HEK293T (cell line): ENCODE measurements around the gene LRIT1.

Experiments
- CTCF ChIA-PET: fragments of 350-600 bp; formaldehyde crosslinking; extraction: SDS; loops from one replicate; lab custom pipeline; 2021; ENCODE audit warnings: antibody characterized with exemption, inconsistent platforms; lab: Yijun Ruan, JAX
- POLR2A ChIA-PET: fragments of 350-600 bp; formaldehyde crosslinking; extraction: SDS; loops from one replicate; lab custom pipeline; 2020; ENCODE audit warnings: antibody characterized with exemption, inconsistent platforms; lab: Yijun Ruan, JAX
- DNase-seq: peaks from one replicate; pipeline ENCODE4 v3.0.0; 2012; ENCODE audit warnings: mixed read lengths; ENCODE audit errors: extremely low spot score
- ARNT ChIP-seq: fragments of 450-650 bp; IDR thresholded peaks from 2 replicates; pipeline ENCODE4 v1.6.1; 2017; ENCODE audit warnings: mild to moderate bottlenecking
- BHLHE40 ChIP-seq: fragments of 450-650 bp; IDR thresholded peaks from 2 replicates; pipeline ENCODE4 v1.6.1; 2016; ENCODE audit warnings: mild to moderate bottlenecking, moderate library complexity, borderline replicate concordance
- CTBP1 ChIP-seq: fragments of 450-650 bp; IDR thresholded peaks from 2 replicates; pipeline ENCODE4 v1.6.1; 2016; ENCODE audit warnings: borderline replicate concordance
- ELF4 ChIP-seq: fragments of 450-650 bp; IDR thresholded peaks from 2 replicates; pipeline ENCODE4 v1.6.1; 2017; ENCODE audit warnings: antibody characterized with exemption
- FOXA1 ChIP-seq: fragments of 450-650 bp; IDR thresholded peaks from 2 replicates; pipeline ENCODE4 v1.6.1; 2016; ENCODE audit warnings: mild to moderate bottlenecking
- FOXK2 ChIP-seq: fragments of 450-650 bp; IDR thresholded peaks from 2 replicates; pipeline ENCODE4 v1.6.1; 2016; ENCODE audit warnings: mild to moderate bottlenecking
- FOXM1 ChIP-seq: fragments of 450-650 bp; IDR thresholded peaks from 2 replicates; pipeline ENCODE4 v1.6.1; 2017; ENCODE audit warnings: mild to moderate bottlenecking, borderline replicate concordance
- HDGF ChIP-seq: fragments of 450-650 bp; IDR thresholded peaks from 2 replicates; pipeline ENCODE4 v1.6.1; 2017; ENCODE audit warnings: antibody characterized with exemption, borderline replicate concordance
- L3MBTL2 ChIP-seq: fragments of 450-650 bp; conservative IDR thresholded peaks from 2 replicates; pipeline ENCODE4 v1.6.1; 2016; ENCODE audit warnings: mild to moderate bottlenecking
- LEF1 ChIP-seq: fragments of 450-650 bp; IDR thresholded peaks from 2 replicates; pipeline ENCODE4 v1.6.1; 2017; ENCODE audit warnings: mild to moderate bottlenecking, borderline replicate concordance
- NFRKB ChIP-seq: fragments of 450-650 bp; IDR thresholded peaks from 2 replicates; pipeline ENCODE4 v1.6.1; 2016; ENCODE audit warnings: mild to moderate bottlenecking, moderate library complexity
- SP1 ChIP-seq: fragments of 450-650 bp; IDR thresholded peaks from 2 replicates; pipeline ENCODE4 v1.6.1; 2017
- SUZ12 ChIP-seq: fragments of 450-650 bp; IDR thresholded peaks from 2 replicates; pipeline ENCODE4 v1.6.1; 2016; ENCODE audit warnings: mild to moderate bottlenecking
- TARDBP ChIP-seq: fragments of 450-650 bp; IDR thresholded peaks from 2 replicates; pipeline ENCODE4 v1.6.1; 2016
- ZNF384 ChIP-seq: fragments of 450-650 bp; IDR thresholded peaks from 2 replicates; pipeline ENCODE4 v1.6.1; 2016
- TF ChIP-seq, protein P1 (sequence below): fragments of 450-650 bp; IDR thresholded peaks from 2 replicates; pipeline ENCODE4 v1.6.1; 2016

Gene LRIT1

DNA sequence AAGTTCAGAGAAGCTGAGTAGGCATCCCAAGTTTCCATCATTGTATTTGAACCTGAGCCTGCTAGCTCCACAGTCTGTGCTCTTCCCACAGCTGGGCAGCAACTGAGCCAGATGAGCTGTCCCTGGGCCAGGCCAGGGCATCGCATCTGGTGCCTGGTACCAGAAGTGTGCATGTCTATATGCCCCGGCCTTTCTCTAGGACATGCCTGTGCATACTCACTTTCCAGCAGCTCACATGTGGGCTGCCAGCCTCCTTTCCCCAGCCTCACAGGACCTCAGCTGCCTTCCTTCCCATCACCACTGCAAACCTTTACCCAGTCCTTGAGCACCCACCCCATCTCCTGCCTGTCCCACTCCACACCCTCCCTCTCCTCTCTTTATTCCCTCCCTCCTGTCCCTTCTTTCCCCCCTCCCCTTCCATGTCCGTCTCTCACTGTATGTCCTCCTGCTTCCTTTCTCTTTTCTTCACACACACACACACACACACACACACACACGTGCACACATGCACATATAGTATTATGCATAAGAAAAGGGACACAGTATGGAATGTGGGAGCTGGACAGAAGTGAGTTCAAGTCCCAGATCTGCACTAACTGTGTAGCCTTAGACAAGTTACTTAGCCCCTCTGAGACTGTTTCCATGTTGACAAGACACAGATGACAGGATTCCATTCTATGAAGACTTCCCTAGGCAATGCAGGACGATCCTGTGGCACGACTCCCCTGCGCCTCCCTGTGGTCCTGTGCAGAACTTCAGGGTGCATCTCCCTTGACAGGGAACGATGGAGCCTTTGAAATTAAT lies 36.1 kb downstream of the LRIT1 start:
- ChIA-PET POLR2A (no interaction called here), CTCF (interaction anchor here (0.7 to 1.4 kb wide), 4 partner anchors 45 to 80 kb away, joined by 3 to 7 read pairs (median 4); no protein-coding TSS in a partner anchor)

DNA sequence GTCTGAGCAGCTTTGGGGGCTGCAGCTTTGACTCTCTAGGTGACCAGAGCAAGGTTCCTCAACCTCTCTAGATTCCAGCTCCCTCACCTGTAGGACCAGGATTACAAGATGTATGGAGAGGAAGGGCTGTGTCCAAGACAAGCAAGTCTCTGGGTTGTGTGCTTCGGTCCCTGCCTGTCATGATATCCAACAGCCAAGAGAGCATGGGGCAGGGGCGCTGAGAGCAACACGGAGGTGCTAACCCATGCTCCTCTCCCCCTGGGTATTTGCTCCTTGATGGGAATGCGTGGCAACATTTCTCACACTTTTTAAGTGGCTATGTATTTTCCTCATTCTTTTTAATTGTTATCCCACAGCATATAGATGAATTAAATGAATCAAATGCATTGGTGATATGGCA lies 36.7 kb downstream of the LRIT1 start:
- CTCF ChIA-PET = interaction anchor here (1.0 to 1.4 kb wide), 3 partner anchors 56 to 79 kb away, joined by 3 to 7 read pairs (median 4); no protein-coding TSS in a partner anchor
- POLR2A ChIA-PET = no interaction called here
- DNase-seq = no peak
- TF ChIP-seq ZNF384 = no peak
- TF ChIP-seq L3MBTL2 = no peak
- TF ChIP-seq NFRKB = no peak
- TF ChIP-seq SUZ12 = no peak
- no peak for TF ChIP-seq SP1
- TF ChIP-seq FOXK2 = no peak
- TF ChIP-seq TARDBP = no peak
- no peak for TF ChIP-seq LEF1
- TF ChIP-seq ELF4 = no peak
- TF ChIP-seq FOXA1 = no peak
- TF ChIP-seq ARNT = no peak
- TF ChIP-seq CTBP1 = no peak
- TF ChIP-seq FOXM1 = no peak
- no peak for TF ChIP-seq HDGF
- TF ChIP-seq, protein P1, sequence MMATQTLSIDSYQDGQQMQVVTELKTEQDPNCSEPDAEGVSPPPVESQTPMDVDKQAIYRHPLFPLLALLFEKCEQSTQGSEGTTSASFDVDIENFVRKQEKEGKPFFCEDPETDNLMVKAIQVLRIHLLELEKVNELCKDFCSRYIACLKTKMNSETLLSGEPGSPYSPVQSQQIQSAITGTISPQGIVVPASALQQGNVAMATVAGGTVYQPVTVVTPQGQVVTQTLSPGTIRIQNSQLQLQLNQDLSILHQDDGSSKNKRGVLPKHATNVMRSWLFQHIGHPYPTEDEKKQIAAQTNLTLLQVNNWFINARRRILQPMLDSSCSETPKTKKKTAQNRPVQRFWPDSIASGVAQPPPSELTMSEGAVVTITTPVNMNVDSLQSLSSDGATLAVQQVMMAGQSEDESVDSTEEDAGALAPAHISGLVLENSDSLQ = no peak
- TF ChIP-seq BHLHE40 = no peak

More for the DNA sequence above, 36.1 kb downstream of the LRIT1 start:
- DNase-seq = peak; percentile 74
- TF ChIP-seq TARDBP (no peak), SUZ12 (no peak), ZNF384 (no peak), CTBP1 (no peak), ELF4 (no peak), FOXM1 (no peak), L3MBTL2 (no peak), HDGF (no peak), BHLHE40 (no peak)
- TF ChIP-seq, protein P1 = no peak

DNA sequence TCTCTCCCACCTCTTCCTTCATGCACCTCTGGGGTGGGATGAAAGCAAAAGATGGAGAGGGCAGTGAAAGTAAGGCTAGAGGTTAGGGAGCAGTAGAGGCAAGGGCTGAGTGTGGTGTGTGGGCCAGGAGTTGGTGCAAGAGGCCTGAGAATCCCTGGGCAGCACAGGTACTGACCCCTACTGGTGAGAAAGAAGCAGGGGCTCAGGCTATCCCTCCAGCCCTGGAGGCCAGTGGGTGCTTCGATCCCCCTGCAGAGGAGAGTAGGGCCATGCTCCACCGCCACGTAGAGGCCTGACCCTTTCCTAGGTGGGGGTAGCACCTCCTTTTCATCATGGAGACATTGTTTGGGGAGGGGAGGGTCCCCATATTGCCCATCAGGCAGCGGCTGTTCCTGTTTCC lies 37.2 kb downstream of the LRIT1 start:
- peak; percentile 59 for DNase-seq
- CTCF ChIA-PET = no interaction called here
- TF ChIP-seq SP1 (no peak), FOXK2 (no peak), L3MBTL2 (no peak), HDGF (no peak)
- TF ChIP-seq, protein P1 = no peak
- POLR2A ChIA-PET = no interaction called here

DNA sequence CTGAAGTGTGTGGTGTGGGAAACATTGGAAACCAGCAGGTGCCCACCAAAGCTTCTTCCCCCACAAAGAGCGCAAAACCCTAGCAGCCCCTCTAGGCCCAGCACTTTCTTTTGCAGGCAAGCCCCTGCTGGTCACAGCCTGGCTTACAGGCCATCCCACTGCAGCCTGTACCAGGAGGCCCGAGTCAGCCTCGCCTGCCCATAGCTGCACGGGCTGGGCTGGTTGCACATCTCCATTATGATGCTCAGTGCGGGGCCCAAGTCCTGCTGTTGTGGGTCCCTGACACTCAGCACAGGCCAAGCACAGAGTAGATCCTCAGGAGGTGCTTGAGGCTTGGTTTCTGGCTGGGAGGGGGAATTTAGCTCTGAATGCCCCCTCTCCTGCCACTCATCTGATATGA lies 39.0 kb downstream of the LRIT1 start:
- ChIA-PET POLR2A (no interaction called here), CTCF (no interaction called here)
- TF ChIP-seq ELF4 (no peak), FOXA1 (no peak), L3MBTL2 (no peak), FOXK2 (no peak), SUZ12 (no peak), BHLHE40 (no peak), LEF1 (no peak), ZNF384 (no peak), SP1 (no peak), TARDBP (no peak)
- TF ChIP-seq, protein P1 = no peak
- DNase-seq = no peak

DNA sequence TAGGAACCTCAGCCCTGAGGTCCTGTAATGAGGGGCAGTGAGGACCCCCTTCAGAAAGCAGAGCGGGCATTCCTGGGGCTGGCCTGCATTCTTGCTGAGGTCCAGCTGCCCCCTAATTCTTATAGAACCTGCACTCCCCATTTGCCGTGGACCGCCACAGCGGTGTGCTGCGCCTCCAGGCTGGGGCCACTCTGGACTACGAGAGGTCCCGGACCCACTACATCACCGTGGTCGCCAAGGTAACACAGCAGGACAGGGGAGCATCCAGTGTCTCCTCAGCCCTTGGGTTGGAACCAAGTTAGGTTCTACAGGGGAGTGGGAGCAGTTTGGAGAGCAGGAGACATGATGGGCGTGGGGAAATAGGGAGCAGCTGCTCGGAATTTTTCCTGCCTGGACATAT lies 39.7 kb downstream of the LRIT1 start:
- ChIA-PET CTCF (no interaction called here), POLR2A (no interaction called here)
- DNase-seq = no peak
- TF ChIP-seq, protein P1 = no peak
- TF ChIP-seq L3MBTL2 (no peak), HDGF (no peak)

DNA sequence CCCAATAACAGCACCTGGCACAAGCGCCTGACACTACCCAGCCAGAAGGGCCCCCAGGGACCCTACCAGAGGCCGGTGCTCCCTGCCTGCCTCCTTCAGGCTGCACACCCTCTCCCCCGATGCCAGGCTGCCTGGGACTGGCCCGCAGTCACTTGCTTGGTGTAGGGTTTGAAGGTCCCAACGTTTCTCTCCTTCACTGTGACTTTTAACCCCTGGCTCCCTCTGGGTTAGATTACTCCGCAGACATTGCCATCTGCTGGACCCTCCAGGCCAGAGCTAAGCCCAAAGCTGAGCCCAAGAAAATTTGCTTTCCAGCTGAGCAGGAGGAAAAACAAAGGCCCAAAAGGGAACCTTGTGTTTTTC lies 40.1 kb downstream of the LRIT1 start:
- no peak for TF ChIP-seq SUZ12
- TF ChIP-seq FOXA1 = no peak
- no peak for TF ChIP-seq ZNF384
- CTCF ChIA-PET = no interaction called here
- POLR2A ChIA-PET = no interaction called here
- DNase-seq = no peak
